HG03565 (cell line): ENCODE measurements around the gene ZNF677.
"Not testable (repeated sequence)": the region's sequence is repeated elsewhere in the genome, so short reads cannot be mapped to it uniquely, and the experiment has no call there.

Source experiments
- ATAC-seq: cut with Tn5 transposase; IDR thresholded peaks from one replicate; pipeline ENCODE4 v1.9.1; 2021; ENCODE audit warnings: mild to moderate bottlenecking, moderate library complexity; ENCODE audit not compliant: unreplicated experiment

The ZNF677 gene

DNA sequence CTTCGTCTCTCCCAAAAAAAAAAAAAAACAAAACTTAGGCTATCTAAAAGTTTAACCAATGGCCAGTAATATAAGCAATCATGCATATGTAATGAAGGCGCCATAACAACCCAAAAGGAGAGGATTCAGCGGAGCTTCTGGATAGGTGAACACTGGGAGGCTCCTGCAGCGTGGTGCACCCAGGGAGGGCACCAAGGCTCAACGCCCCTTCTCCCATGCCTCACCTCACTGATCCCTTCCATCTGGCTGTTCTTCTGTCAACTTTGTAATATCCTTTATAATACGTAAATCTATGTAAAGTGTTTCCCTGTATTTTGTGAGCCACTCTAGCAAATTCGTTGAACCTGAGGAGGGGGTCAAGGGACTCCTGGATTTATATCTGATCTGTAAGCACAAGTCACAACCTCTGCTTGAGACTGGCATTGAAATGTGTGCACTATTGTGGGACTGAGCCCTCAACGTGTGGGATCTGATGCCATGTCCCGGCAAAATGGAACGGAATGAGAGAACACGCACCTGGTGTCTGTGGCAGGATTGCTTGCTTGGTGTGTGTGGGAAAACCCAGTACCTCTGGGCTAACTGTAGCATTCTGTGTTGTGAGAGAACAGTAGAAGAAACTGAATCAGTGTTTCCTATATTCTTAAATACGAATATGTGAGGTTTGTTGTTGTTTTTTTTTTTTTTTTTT is 61.0 kb downstream of the ZNF677 start:
- ATAC-seq = no peak

DNA sequence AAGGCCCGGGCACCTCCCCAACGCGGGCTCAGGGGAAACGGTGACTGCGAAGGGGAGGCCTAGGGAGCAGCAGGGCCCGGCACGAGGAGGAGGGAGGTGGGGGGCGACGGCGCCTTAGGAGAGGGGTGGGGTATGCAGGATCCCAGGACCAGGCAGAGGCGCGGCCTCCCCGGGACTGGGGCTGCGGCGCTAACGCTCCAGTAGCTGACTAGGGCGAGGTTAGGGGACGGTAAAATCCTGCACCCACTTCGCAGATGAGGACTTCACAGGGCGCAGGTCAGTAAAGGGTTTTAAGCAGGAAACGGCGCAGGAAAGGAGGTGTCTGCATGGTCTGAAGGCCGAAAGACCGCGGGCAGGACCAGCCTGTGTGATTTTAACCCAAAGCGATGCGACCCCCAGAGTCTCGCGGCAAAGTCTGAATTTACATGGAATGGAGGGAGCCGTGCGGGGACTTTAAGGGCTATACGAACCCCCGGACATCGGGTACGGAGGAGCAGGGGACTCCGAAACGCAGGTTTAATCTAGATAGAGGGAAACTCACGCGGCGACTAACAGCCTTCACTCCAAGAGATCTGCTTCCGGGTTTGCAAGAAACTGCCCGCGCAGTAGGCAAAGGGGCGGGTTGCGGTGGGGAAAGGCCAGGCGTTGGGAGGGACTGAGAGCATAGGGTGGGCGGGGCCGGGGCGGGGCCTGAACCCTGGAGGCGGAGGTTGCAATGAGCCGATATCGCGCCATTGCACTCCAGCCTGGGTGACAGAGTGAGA is 61.7 kb downstream of the ZNF677 start, which contains the start of gene ZNF665:
Gene ZNF665 (minus strand): TSS at position 588 of the 764 bp plus-strand sequence. CDS start 10,460 bp downstream, outside the sequence.
- no peak for ATAC-seq

DNA sequence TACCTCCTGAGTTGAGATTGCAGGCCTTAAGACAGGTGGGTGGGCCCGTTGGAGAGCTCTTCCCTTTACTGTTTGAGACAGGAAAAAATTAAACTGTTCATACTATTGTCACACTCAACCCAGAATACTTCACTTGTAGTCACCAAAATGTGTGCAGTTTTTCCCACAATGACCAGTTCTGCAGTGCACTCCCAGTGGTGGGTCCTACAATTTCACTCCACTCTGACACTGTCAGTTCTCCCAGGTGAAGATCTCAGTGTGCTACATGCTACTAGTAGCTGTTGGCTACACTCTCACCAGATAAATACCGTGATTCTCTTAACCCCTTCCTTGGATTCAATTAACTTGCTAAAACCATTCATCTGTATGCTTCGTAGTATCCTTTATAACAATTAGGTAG is 64.4 kb downstream of the ZNF677 start:
- ATAC-seq = no peak

DNA sequence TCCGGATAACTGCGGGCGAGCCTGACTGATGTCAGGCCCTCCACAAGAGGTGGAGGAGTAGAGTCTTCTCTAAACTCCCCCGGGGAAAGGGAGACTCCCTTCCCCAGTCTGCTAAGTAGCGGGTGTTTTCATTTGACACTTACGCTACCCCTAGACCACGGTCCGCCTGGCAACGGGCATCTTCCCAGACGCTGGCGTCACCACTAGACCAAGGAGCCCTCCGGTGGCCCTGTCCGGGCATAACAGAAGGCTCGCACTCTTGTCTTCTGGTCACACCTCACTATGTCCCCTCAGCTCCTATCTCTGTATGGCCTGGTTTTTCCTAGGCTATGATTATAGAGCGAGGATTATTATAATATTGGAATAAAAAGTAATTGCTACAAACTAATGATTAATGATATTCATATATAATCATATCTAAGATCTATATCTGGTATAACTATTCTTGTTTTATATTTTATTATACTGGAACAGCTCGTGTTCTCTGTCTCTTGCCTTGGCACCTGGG is 64.9 kb downstream of the ZNF677 start:
- not testable (repeated sequence) for ATAC-seq
